WERI-Rb-1 (cell line): Measurements from ENCODE around the gene IL1RL1.

Source experiments
- DNase-seq: peaks from one replicate; pipeline ENCODE4 v3.0.0-alpha.2; 2020
- H3K27ac ChIP-seq: fragments of 250-450 bp; sonication (Bioruptor Pico); 2 replicates; pipeline ENCODE4 v1.5.1; 2020; ENCODE audit warnings: mild to moderate bottlenecking, moderate library complexity
- H3K27me3 ChIP-seq: fragments of 250-450 bp; sonication (Bioruptor Pico); 2 replicates; pipeline ENCODE4 v1.5.1; 2021; ENCODE audit warnings: mild to moderate bottlenecking, low read depth, moderate library complexity; ENCODE audit not compliant: insufficient read depth, severe bottlenecking
- H3K36me3 ChIP-seq: fragments of 250-450 bp; sonication (Bioruptor Pico); 2 replicates; pipeline ENCODE4 v1.5.1; 2020; ENCODE audit warnings: mild to moderate bottlenecking, moderate library complexity
- H3K4me3 ChIP-seq: 2 replicates; pipeline ENCODE4 v1.5.1; 2011; ENCODE audit warnings: low read depth, mild to moderate bottlenecking, control low read depth, low read length
- H3K9me3 ChIP-seq: fragments of 250-450 bp; sonication (Bioruptor Pico); 2 replicates; pipeline ENCODE4 v1.5.1; 2021; ENCODE audit warnings: mild to moderate bottlenecking, moderate library complexity; ENCODE audit not compliant: severe bottlenecking
- TF ChIP-seq, protein P1 (sequence below): IDR thresholded peaks from 2 replicates; pipeline ENCODE4 v1.5.1; 2011; ENCODE audit warnings: low read depth, mild to moderate bottlenecking, control low read depth, inconsistent platforms, low read length

Gene IL1RL1

DNA sequence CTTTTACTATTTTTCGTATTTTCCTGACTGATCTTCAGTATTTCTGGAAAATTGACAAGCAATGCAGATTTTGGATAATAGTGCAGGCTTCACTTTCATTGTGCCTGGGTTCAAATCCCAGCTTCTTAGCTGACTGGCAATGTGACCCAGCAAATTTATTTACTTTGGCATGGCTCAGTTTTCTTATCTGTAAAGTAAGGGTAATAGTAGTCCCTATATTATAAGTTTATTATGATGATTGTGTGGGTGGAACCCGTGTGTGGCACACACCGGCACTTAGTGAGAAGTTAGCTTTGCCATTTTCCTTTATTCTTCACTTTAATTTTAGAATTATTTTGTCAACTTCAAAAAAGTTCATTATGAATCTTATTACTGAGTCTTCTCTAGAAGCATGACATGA, 7.8 kb upstream of the IL1RL1 start:
- Histone ChIP-seq H3K4me3 (no peak overlapping the region), H3K36me3 (no peaks in the 10 kb centered on the region), H3K27me3 (peaks cover 56% of the 10 kb centered on the region), H3K27ac (no peak overlapping the region), H3K9me3 (no peaks in the 10 kb centered on the region)
- TF ChIP-seq, protein P1, sequence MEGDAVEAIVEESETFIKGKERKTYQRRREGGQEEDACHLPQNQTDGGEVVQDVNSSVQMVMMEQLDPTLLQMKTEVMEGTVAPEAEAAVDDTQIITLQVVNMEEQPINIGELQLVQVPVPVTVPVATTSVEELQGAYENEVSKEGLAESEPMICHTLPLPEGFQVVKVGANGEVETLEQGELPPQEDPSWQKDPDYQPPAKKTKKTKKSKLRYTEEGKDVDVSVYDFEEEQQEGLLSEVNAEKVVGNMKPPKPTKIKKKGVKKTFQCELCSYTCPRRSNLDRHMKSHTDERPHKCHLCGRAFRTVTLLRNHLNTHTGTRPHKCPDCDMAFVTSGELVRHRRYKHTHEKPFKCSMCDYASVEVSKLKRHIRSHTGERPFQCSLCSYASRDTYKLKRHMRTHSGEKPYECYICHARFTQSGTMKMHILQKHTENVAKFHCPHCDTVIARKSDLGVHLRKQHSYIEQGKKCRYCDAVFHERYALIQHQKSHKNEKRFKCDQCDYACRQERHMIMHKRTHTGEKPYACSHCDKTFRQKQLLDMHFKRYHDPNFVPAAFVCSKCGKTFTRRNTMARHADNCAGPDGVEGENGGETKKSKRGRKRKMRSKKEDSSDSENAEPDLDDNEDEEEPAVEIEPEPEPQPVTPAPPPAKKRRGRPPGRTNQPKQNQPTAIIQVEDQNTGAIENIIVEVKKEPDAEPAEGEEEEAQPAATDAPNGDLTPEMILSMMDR: no peak
- no peak for DNase-seq

DNA sequence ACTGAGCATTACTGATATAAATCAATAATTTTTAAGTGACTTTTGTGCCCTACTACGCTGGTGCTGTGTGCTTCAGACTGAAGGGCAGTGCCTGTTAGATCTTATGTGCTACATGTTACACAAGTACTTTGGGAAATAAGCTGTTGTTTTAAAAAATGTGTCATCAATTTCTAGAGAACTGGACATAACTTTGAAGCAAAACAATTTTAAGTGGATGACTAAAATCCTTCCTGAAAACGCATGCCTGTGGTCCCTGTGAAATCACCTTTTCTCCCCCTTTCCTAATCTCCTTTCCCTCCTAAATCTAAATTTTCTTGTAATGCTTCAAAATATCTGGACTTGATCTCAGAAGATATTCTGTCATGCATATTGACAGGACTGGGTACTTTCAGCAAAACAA, 7.1 kb upstream of the IL1RL1 start:
- H3K4me3 ChIP-seq: no peak overlapping the region
- peaks cover 57% of the 10 kb centered on the region for H3K27me3 ChIP-seq
- no peaks in the 10 kb centered on the region for H3K9me3 ChIP-seq
- TF ChIP-seq, protein P1: no peak
- DNase-seq: no peak
- H3K27ac ChIP-seq: no peak overlapping the region
- H3K36me3 ChIP-seq: no peaks in the 10 kb centered on the region

DNA sequence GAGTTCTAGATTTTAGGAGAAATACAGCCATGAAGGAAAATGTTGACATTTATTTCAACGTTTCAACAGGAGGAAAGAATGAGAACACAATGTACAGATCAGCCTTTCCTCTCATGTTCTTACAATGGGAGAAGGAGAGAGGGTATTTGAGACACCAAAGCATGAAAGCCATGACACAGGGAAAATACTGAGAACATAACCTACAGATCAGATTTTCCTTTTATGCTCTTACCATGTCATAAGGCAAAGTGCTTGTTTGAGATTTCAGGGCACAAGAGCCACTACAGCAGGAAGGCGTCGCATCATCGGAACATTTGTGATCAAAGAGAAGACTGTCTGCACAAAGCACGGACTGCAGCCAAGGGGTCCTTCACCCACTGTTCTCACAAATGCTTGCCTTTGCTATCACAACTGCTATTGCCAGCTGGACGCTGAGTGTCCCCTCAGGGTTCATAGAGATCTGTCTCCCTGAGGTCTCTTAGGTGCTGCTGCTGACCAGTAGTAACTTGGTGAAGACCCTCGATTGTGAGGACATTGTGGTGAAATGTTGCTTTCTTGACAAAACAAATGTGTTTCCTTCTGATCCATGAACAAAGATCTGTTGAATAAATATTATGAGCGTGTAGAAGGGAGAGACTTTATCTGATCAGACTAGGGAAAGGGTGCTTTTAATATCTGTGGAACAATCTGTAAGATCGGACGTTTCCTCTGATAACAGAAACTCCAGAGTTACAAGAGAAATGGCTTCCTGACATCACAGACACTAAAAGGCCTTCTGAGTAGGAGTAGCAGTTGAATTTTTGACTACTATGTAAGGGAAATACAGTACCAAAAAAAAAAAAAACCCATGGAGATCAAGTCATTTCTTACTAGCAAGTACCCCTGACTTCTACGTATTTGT, 6.4 kb upstream of the IL1RL1 start:
- Histone ChIP-seq H3K4me3 (no peak overlapping the region), H3K9me3 (no peaks in the 10 kb centered on the region), H3K27ac (no peak overlapping the region), H3K36me3 (no peaks in the 10 kb centered on the region), H3K27me3 (peaks cover 61% of the 10 kb centered on the region)
- no peak for DNase-seq
- TF ChIP-seq, protein P1: no peak

DNA sequence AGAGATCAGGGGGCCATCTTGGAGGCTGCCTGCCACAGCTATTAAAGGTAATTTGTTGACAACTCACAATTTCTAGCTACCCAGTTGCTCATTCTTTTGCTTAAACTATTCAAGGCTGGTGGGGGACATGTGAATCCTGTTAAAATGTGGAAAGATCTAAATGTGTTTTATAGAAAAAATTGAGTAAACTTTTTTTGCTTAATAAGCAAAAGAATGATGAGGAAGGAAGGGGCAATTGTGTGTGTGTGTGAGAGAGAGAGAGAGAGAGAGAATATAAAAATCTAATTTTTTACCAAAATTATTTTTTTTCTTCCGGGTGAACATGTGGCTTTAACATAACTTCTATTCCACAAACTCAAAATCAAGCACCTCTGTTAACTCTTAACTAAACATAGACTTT, 5.2 kb upstream of the IL1RL1 start:
- no peak for DNase-seq
- Histone ChIP-seq H3K27ac (no peak overlapping the region), H3K27me3 (peaks cover 63% of the 10 kb centered on the region), H3K9me3 (no peaks in the 10 kb centered on the region), H3K4me3 (no peak overlapping the region), H3K36me3 (no peaks in the 10 kb centered on the region)
- TF ChIP-seq, protein P1: no peak

DNA sequence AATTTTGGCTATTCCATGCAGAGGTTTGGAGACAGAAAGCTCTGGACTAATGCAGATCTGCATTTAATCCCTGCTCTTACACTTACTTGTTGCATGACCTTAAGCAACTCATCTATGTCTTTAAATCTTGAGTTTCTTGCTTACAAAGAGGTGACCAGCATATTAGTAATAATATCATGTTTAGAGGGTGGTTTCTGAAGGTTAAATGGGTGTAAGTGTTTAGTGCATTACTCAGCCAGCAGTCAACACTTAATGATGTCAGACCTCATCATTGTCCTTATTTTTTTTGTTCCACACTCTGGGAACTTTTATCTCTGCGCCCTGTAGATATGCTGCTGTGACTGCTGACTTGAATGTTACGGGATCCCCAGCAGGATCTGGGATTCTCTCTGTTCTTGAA, 1.7 kb downstream of the IL1RL1 start:
- Histone ChIP-seq H3K27ac (no peak overlapping the region), H3K27me3 (peaks cover 51% of the 10 kb centered on the region), H3K9me3 (no peaks in the 10 kb centered on the region), H3K36me3 (no peaks in the 10 kb centered on the region), H3K4me3 (no peak overlapping the region)
- TF ChIP-seq, protein P1: no peak
- no peak for DNase-seq

DNA sequence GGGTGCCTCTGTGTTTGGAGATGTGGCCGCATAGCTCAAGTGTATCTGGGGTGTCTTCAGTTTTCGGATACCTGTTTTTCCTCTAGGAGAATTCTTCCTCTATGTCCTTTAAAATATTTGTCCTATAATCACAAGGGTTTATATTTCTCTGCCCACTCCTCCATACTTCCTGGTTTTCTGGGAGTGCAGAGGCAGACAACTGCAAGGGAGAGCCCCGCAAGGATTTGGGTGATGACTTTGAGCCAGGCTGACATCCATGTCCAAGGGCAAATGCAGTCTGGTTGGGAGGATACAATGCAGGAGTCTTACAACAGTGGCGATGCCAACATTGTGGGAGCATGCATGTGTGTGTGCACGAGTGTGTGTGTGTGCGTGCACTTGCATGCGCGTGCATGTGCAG, 2.1 kb downstream of the IL1RL1 start:
- Histone ChIP-seq H3K27ac (no peak overlapping the region), H3K9me3 (no peaks in the 10 kb centered on the region), H3K27me3 (peaks cover 47% of the 10 kb centered on the region), H3K36me3 (no peaks in the 10 kb centered on the region), H3K4me3 (no peak overlapping the region)
- DNase-seq: no peak
- TF ChIP-seq, protein P1: no peak
